ENCODE data around the gene MXD4. TPM values are rescaled to one million over a fixed set of nuclear protein-coding genes. Genes with fewer than 3 reads are reported as not detected.

Gene MXD4
- total and polyA plus RNA-seq, 2 donors (not counting 1 experiment from before 2014, with no cell fraction given), result 22.1 to 42.1 TPM

DNA sequence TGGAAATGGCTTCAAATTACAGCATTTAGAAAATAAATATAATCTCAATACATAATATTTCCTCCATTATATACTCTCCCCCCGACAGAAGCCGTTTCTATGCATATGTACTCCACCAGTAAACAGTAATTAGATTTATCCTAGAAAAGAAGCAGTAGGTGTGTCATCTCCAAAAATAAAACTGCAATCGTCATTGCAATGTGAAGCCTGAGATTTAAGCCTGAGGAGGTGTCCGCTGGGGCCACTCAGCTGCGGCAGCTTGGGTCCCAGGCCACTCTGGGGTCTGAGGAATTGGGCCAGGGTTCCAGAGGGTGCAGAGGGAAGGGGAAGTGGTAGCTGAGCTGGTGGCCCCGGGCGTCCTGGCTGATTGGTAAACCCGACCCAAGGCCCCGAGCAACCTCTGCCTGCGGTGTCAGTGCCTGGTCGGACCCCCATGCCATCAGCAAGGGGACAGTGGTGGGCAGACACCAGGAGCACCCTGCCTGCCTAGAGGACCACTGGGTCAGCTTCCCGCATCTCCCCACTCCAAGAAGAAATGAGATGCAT lies 7.8 kb upstream of the MXD4 start:
- Histone ChIP-seq H3K79me2 (ENCODE audit: control insufficient read depth, insufficient read depth, low read length) (no peaks in the 10 kb centered on the region), H3K27me3 (ENCODE audit: control insufficient read depth, insufficient read depth, low read length) (no peaks in the 10 kb centered on the region), H4K20me1 (ENCODE audit: control insufficient read depth, extremely low read depth, insufficient read depth, low read length) (no peaks in the 10 kb centered on the region), H3K4me2 (ENCODE audit: extremely low read depth, insufficient read depth, low read length) (no peak overlapping the region), H3K4me3 (replicated peaks in 1 of 4; ENCODE audit: control extremely low read depth in 1 of 4, insufficient read depth in 1 of 4, low read depth in 3 of 4, low read length in 4 of 4) (no peak overlapping the region), H2AFZ (ENCODE audit: low read length) (no peak overlapping the region), H3K27ac (ENCODE audit: insufficient read depth, low read length) (no peak overlapping the region), H3K4me1 (ENCODE audit: control insufficient read depth, extremely low read depth, insufficient read depth, low read length) (peaks cover 4% of the 10 kb centered on the region), H3K9ac (ENCODE audit: insufficient read depth, low read length) (no peak overlapping the region), H3K36me3 (ENCODE audit: control insufficient read depth, insufficient read depth, low read length) (no peaks in the 10 kb centered on the region), H3K9me3 (ENCODE audit: control insufficient read depth, insufficient read depth, low read depth, low read length) (no peaks in the 10 kb centered on the region)
- no peak for DNase-seq (ENCODE audit: low read depth in 2 of 2)
- TF ChIP-seq, protein P1, sequence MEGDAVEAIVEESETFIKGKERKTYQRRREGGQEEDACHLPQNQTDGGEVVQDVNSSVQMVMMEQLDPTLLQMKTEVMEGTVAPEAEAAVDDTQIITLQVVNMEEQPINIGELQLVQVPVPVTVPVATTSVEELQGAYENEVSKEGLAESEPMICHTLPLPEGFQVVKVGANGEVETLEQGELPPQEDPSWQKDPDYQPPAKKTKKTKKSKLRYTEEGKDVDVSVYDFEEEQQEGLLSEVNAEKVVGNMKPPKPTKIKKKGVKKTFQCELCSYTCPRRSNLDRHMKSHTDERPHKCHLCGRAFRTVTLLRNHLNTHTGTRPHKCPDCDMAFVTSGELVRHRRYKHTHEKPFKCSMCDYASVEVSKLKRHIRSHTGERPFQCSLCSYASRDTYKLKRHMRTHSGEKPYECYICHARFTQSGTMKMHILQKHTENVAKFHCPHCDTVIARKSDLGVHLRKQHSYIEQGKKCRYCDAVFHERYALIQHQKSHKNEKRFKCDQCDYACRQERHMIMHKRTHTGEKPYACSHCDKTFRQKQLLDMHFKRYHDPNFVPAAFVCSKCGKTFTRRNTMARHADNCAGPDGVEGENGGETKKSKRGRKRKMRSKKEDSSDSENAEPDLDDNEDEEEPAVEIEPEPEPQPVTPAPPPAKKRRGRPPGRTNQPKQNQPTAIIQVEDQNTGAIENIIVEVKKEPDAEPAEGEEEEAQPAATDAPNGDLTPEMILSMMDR (conservative IDR thresholded peaks at IDR 0.05 in 1 of 2, IDR thresholded peaks at IDR 0.05 in 1 of 2; ENCODE audit: low read depth in 1 of 2, low read length in 2 of 2), result no peak
- TF ChIP-seq EZH2 (IDR thresholded peaks at IDR 0.05; ENCODE audit: low read length, missing control alignments), result no peak

DNA sequence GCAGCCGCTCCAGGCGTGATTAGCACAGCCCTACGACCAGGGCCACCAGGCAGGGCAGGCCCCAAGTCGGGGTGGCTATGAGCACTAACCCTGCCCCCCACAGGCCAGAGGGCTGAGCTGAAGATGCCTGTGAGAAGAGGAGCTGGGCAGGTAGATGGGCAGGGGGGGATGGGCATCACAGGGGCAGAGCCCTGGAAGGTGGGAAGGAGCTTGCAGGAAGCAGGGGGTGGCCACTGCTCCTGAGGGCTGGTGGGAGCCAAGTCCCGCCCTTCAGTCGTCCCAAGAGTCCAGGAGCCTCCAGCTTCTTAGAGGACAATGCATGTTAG lies 7.3 kb upstream of the MXD4 start:
- Histone ChIP-seq H4K20me1 (ENCODE audit: control insufficient read depth, extremely low read depth, insufficient read depth, low read length) (no peaks in the 10 kb centered on the region), H2AFZ (ENCODE audit: low read length) (no peak overlapping the region)

DNA sequence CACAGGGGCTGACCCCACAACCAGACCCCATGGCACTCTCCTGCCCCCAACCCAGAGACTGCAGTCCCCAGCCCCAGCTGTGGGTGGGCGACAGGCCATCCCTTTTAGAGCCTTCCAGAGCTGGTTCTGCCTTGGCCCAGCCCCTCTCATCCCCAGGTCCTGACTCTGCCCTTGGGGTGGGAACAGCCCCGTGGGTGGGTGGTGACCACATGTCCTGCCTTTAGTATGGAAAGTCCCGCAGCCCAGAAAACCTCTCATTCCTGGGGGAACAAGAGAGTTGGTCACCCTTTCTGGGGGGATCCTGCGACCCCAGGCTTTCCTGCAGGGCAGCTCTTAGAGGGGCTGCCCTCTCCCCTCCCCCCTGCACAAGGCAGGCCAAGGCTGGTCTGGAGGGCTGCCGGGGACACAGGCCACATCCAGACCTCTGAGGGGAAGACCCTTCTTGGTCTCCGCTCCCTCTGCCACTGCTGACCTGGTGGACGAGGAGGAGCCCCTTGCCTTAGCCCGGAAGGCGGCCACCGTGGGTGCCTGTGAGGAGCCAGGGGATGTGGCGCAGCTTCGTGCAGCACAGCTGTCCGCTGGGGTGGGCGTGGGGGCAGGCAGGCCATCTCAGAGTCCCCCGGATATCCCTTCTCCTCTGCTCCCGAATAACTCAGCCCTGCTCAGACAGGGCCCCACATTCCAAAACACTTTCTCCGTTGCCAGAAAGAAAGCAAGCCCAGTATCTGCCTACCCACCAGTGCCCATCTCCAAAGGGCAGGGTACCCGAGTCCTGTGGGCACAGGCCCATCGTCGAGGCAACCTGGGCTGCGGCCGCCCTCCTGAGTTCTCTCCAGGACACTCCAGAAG lies 6.7 kb upstream of the MXD4 start:
- H3K27ac ChIP-seq (ENCODE audit: insufficient read depth, low read length), result no peak overlapping the region
- H3K4me1 ChIP-seq (ENCODE audit: control insufficient read depth, extremely low read depth, insufficient read depth, low read length), result peaks cover 4% of the 10 kb centered on the region
- no peak overlapping the region for H2AFZ ChIP-seq (ENCODE audit: low read length)
- no peaks in the 10 kb centered on the region for H3K9me3 ChIP-seq (ENCODE audit: control insufficient read depth, insufficient read depth, low read depth, low read length)
- no peaks in the 10 kb centered on the region for H3K27me3 ChIP-seq (ENCODE audit: control insufficient read depth, insufficient read depth, low read length)
- TF ChIP-seq, protein P1 (conservative IDR thresholded peaks at IDR 0.05 in 1 of 2, IDR thresholded peaks at IDR 0.05 in 1 of 2; ENCODE audit: low read depth in 1 of 2, low read length in 2 of 2), result no peak
- no peak for TF ChIP-seq EZH2 (IDR thresholded peaks at IDR 0.05; ENCODE audit: low read length, missing control alignments)
- no peak overlapping the region for H3K4me2 ChIP-seq (ENCODE audit: extremely low read depth, insufficient read depth, low read length)
- no peaks in the 10 kb centered on the region for H3K79me2 ChIP-seq (ENCODE audit: control insufficient read depth, insufficient read depth, low read length)
- H3K4me3 ChIP-seq (replicated peaks in 1 of 4; ENCODE audit: control extremely low read depth in 1 of 4, insufficient read depth in 1 of 4, low read depth in 3 of 4, low read length in 4 of 4), result no peak overlapping the region
- no peak for DNase-seq (ENCODE audit: low read depth in 2 of 2)
- H3K9ac ChIP-seq (ENCODE audit: insufficient read depth, low read length), result no peak overlapping the region
- no peaks in the 10 kb centered on the region for H4K20me1 ChIP-seq (ENCODE audit: control insufficient read depth, extremely low read depth, insufficient read depth, low read length)
- H3K36me3 ChIP-seq (ENCODE audit: control insufficient read depth, insufficient read depth, low read length), result no peaks in the 10 kb centered on the region

More for the DNA sequence above, 7.3 kb upstream of the MXD4 start:
- H3K27ac ChIP-seq (ENCODE audit: insufficient read depth, low read length), result no peak overlapping the region
- H3K4me3 ChIP-seq (replicated peaks in 1 of 4; ENCODE audit: control extremely low read depth in 1 of 4, insufficient read depth in 1 of 4, low read depth in 3 of 4, low read length in 4 of 4), result no peak overlapping the region
- H3K4me2 ChIP-seq (ENCODE audit: extremely low read depth, insufficient read depth, low read length), result no peak overlapping the region
- no peak for DNase-seq (ENCODE audit: low read depth in 2 of 2)
- TF ChIP-seq, protein P1 (conservative IDR thresholded peaks at IDR 0.05 in 1 of 2, IDR thresholded peaks at IDR 0.05 in 1 of 2; ENCODE audit: low read depth in 1 of 2, low read length in 2 of 2), result no peak
- no peak for TF ChIP-seq EZH2 (IDR thresholded peaks at IDR 0.05; ENCODE audit: low read length, missing control alignments)
- H3K79me2 ChIP-seq (ENCODE audit: control insufficient read depth, insufficient read depth, low read length), result no peaks in the 10 kb centered on the region
- no peaks in the 10 kb centered on the region for H3K27me3 ChIP-seq (ENCODE audit: control insufficient read depth, insufficient read depth, low read length)
- H3K9ac ChIP-seq (ENCODE audit: insufficient read depth, low read length), result no peak overlapping the region
- no peaks in the 10 kb centered on the region for H3K36me3 ChIP-seq (ENCODE audit: control insufficient read depth, insufficient read depth, low read length)
- H3K9me3 ChIP-seq (ENCODE audit: control insufficient read depth, insufficient read depth, low read depth, low read length), result no peaks in the 10 kb centered on the region
- H3K4me1 ChIP-seq (ENCODE audit: control insufficient read depth, extremely low read depth, insufficient read depth, low read length), result peaks cover 4% of the 10 kb centered on the region

Measured in fibroblast of lung (primary cell).